Retinal pigment epithelial cell (primary cell): ENCODE measurements around the gene TMC5.

Experiments used
- DNase-seq: peaks from one replicate; pipeline ENCODE4 v3.0.0-alpha.2; 2010; ENCODE audit warnings: low read depth
- H3K4me3 ChIP-seq: 2 replicates; pipeline ENCODE4 v1.5.1; 2011; ENCODE audit warnings: mild to moderate bottlenecking, low read length, control low read depth, moderate library complexity
- CTCF ChIP-seq: conservative IDR thresholded peaks from 2 replicates; pipeline ENCODE4 v1.5.1; 2011; ENCODE audit warnings: low read depth, low read length, control low read depth, inconsistent platforms

TMC5 gene

GRCh38 chr16:19424478-19424877, 6.8 kb downstream of the TMC5 start:
- TF ChIP-seq CTCF, result no peak
- H3K4me3 ChIP-seq, result no peak overlapping the region
- DNase-seq, result no peak

GRCh38 chr16:19430345-19430744, 12.7 kb downstream of the TMC5 start:
- no peak overlapping the region for H3K4me3 ChIP-seq
- DNase-seq, result no peak
- no peak for TF ChIP-seq CTCF

- TF ChIP-seq CTCF, result no peak
- no peak overlapping the region for H3K4me3 ChIP-seq
- no peak for DNase-seq
These were observed 14.1 kb downstream of the TMC5 start for GRCh38 chr16:19431636-19432340.

GRCh38 chr16:19432429-19432828, 14.7 kb downstream of the TMC5 start:
- H3K4me3 ChIP-seq, result no peak overlapping the region
- no peak for DNase-seq
- no peak for TF ChIP-seq CTCF

- TF ChIP-seq CTCF, result no peak
- DNase-seq, result no peak
These were observed 16.9 kb downstream of the TMC5 start for GRCh38 chr16:19434584-19434983.

GRCh38 chr16:19436540-19436939, 18.9 kb downstream of the TMC5 start:
- no peak for DNase-seq
- H3K4me3 ChIP-seq, result no peak overlapping the region
- no peak for TF ChIP-seq CTCF

More at GRCh38 chr16:19434584-19434983, 16.9 kb downstream of the TMC5 start:
- H3K4me3 ChIP-seq, result no peak overlapping the region

- no peak for TF ChIP-seq CTCF
- DNase-seq, result no peak
- no peak overlapping the region for H3K4me3 ChIP-seq
These were observed 19.6 kb downstream of the TMC5 start for GRCh38 chr16:19437280-19437679.
